Measurements from ENCODE around the gene CEBPZ.

Gene CEBPZ

GRCh38 chr2:37190290-37190689, 41.1 kb downstream of the CEBPZ start:
- no CpG with 5 or more reads among the region's 4 CpGs for WGBS (ENCODE audit: extremely low coverage, insufficient coverage, insufficient read length)
- no peak overlapping the region for H3K4me2 ChIP-seq (ENCODE audit: low read length)
- no peak overlapping the region for H2BK5ac ChIP-seq (ENCODE audit: low read depth, low read length, poor library complexity)
- H3K4ac ChIP-seq (ENCODE audit: low read depth, low read length), result no peak overlapping the region
- H3K14ac ChIP-seq (ENCODE audit: low read length), result no peak overlapping the region
- no peak overlapping the region for H3K18ac ChIP-seq (ENCODE audit: low read length)
- no peak overlapping the region for H3K4me3 ChIP-seq (ENCODE audit: low read depth, low read length)
- no peak overlapping the region for H4K8ac ChIP-seq (ENCODE audit: low read depth, low read length)
- no peak overlapping the region for H2AK5ac ChIP-seq (ENCODE audit: low read length)
- no peak overlapping the region for H3K23ac ChIP-seq (ENCODE audit: low read length)
- no peaks in the 10 kb centered on the region for H3K36me3 ChIP-seq (ENCODE audit: control insufficient read depth in 1 of 2, insufficient read depth in 2 of 2, low read length in 2 of 2)
- peaks cover 0 to 3% of the 10 kb centered on the region in 2 experiments for H3K4me1 ChIP-seq (ENCODE audit: control insufficient read depth in 1 of 2, insufficient read depth in 2 of 2, low read length in 2 of 2)
- no peak for DNase-seq
- H4K12ac ChIP-seq (ENCODE audit: low read depth, low read length), result no peak overlapping the region
- H3K79me1 ChIP-seq (ENCODE audit: low read length), result no peaks in the 10 kb centered on the region
- H2BK12ac ChIP-seq (ENCODE audit: low read length), result no peak overlapping the region
- H3K79me2 ChIP-seq (ENCODE audit: control insufficient read depth, insufficient read depth, low read length, poor library complexity), result no peaks in the 10 kb centered on the region
- H2BK120ac ChIP-seq (ENCODE audit: insufficient read depth, low read length, poor library complexity), result no peak overlapping the region
- no peak overlapping the region for H3K9ac ChIP-seq (ENCODE audit: low read length)
- H2AFZ ChIP-seq (ENCODE audit: insufficient read depth, low read length, poor library complexity), result no peak overlapping the region
- H3K9me3 ChIP-seq (ENCODE audit: insufficient read depth, low read depth, low read length), result no peaks in the 10 kb centered on the region
- H3K27ac ChIP-seq (ENCODE audit: low read depth, low read length), result no peak overlapping the region
- no peaks in the 10 kb centered on the region for H3K27me3 ChIP-seq (ENCODE audit: insufficient read depth, low read length)
- H4K91ac ChIP-seq (ENCODE audit: low read depth, low read length), result no peak overlapping the region

GRCh38 chr2:37189452-37190153, 41.8 kb downstream of the CEBPZ start:
- Histone ChIP-seq H3K9ac (ENCODE audit: low read length) (no peak overlapping the region), H3K14ac (ENCODE audit: low read length) (no peak overlapping the region), H3K4me1 (ENCODE audit: control insufficient read depth in 1 of 2, insufficient read depth in 2 of 2, low read length in 2 of 2) (peaks cover 0 to 3% of the 10 kb centered on the region in 2 experiments), H4K12ac (ENCODE audit: low read depth, low read length) (no peak overlapping the region), H4K91ac (ENCODE audit: low read depth, low read length) (no peak overlapping the region), H3K23ac (ENCODE audit: low read length) (no peak overlapping the region), H3K9me3 (ENCODE audit: insufficient read depth, low read depth, low read length) (no peaks in the 10 kb centered on the region), H2AK5ac (ENCODE audit: low read length) (no peak overlapping the region), H3K4ac (ENCODE audit: low read depth, low read length) (no peak overlapping the region), H3K27me3 (ENCODE audit: insufficient read depth, low read length) (no peaks in the 10 kb centered on the region), H3K4me3 (ENCODE audit: low read depth, low read length) (no peak overlapping the region), H3K18ac (ENCODE audit: low read length) (no peak overlapping the region), H3K27ac (ENCODE audit: low read depth, low read length) (no peak overlapping the region), H2BK120ac (ENCODE audit: insufficient read depth, low read length, poor library complexity) (no peak overlapping the region), H3K36me3 (ENCODE audit: control insufficient read depth in 1 of 2, insufficient read depth in 2 of 2, low read length in 2 of 2) (no peaks in the 10 kb centered on the region), H3K79me2 (ENCODE audit: control insufficient read depth, insufficient read depth, low read length, poor library complexity) (no peaks in the 10 kb centered on the region), H2AFZ (ENCODE audit: insufficient read depth, low read length, poor library complexity) (no peak overlapping the region), H3K79me1 (ENCODE audit: low read length) (no peaks in the 10 kb centered on the region), H2BK12ac (ENCODE audit: low read length) (no peak overlapping the region), H2BK5ac (ENCODE audit: low read depth, low read length, poor library complexity) (no peak overlapping the region), H3K4me2 (ENCODE audit: low read length) (no peak overlapping the region), H4K8ac (ENCODE audit: low read depth, low read length) (no peak overlapping the region)
- WGBS (ENCODE audit: extremely low coverage, insufficient coverage, insufficient read length), result no CpG with 5 or more reads among the region's 6 CpGs
- peak; percentile 21 to 24 for DNase-seq

GRCh38 chr2:37188570-37188969, 42.8 kb downstream of the CEBPZ start, which contains the start of gene SULT6B1:
Gene SULT6B1, minus strand, starts transcription at chr2:37188670. Its CDS starts 30 bp downstream, at chr2:37188640.
- no peak within 1 kb of the TSS for H3K4me2 ChIP-seq (ENCODE audit: low read length)
- H4K91ac ChIP-seq (ENCODE audit: low read depth, low read length), result no peak within 1 kb of the TSS
- H4K8ac ChIP-seq (ENCODE audit: low read depth, low read length), result no peak within 1 kb of the TSS
- H3K79me1 ChIP-seq (ENCODE audit: low read length), result no peaks in the 10 kb centered on the region
- H3K79me2 ChIP-seq (ENCODE audit: control insufficient read depth, insufficient read depth, low read length, poor library complexity), result no peaks in the 10 kb centered on the region
- H2AK5ac ChIP-seq (ENCODE audit: low read length), result no peak within 1 kb of the TSS
- no peak for DNase-seq
- H3K23ac ChIP-seq (ENCODE audit: low read length), result no peak within 1 kb of the TSS
- peaks cover 0 to 3% of the 10 kb centered on the region in 2 experiments for H3K4me1 ChIP-seq (ENCODE audit: control insufficient read depth in 1 of 2, insufficient read depth in 2 of 2, low read length in 2 of 2)
- no peaks in the 10 kb centered on the region for H3K36me3 ChIP-seq (ENCODE audit: control insufficient read depth in 1 of 2, insufficient read depth in 2 of 2, low read length in 2 of 2)
- no peak within 1 kb of the TSS for H3K27ac ChIP-seq (ENCODE audit: low read depth, low read length)
- H2AFZ ChIP-seq (ENCODE audit: insufficient read depth, low read length, poor library complexity), result no peak within 1 kb of the TSS
- H2BK12ac ChIP-seq (ENCODE audit: low read length), result no peak within 1 kb of the TSS
- H4K12ac ChIP-seq (ENCODE audit: low read depth, low read length), result no peak within 1 kb of the TSS
- no CpG with 5 or more reads among the region's 2 CpGs for WGBS (ENCODE audit: extremely low coverage, insufficient coverage, insufficient read length)
- H3K14ac ChIP-seq (ENCODE audit: low read length), result no peak within 1 kb of the TSS
- no peak within 1 kb of the TSS for H3K4ac ChIP-seq (ENCODE audit: low read depth, low read length)
- no peaks in the 10 kb centered on the region for H3K9me3 ChIP-seq (ENCODE audit: insufficient read depth, low read depth, low read length)
- no peak within 1 kb of the TSS for H2BK5ac ChIP-seq (ENCODE audit: low read depth, low read length, poor library complexity)
- H2BK120ac ChIP-seq (ENCODE audit: insufficient read depth, low read length, poor library complexity), result no peak within 1 kb of the TSS
- H3K27me3 ChIP-seq (ENCODE audit: insufficient read depth, low read length), result no peaks in the 10 kb centered on the region
- H3K4me3 ChIP-seq (ENCODE audit: low read depth, low read length), result no peak within 1 kb of the TSS
- H3K18ac ChIP-seq (ENCODE audit: low read length), result no peak within 1 kb of the TSS
- no peak within 1 kb of the TSS for H3K9ac ChIP-seq (ENCODE audit: low read length)

GRCh38 chr2:37181726-37182684, 49.4 kb downstream of the CEBPZ start:
- no peak overlapping the region for H3K9ac ChIP-seq (ENCODE audit: low read length)
- H4K91ac ChIP-seq (ENCODE audit: low read depth, low read length), result no peak overlapping the region
- no peak overlapping the region for H3K27ac ChIP-seq (ENCODE audit: low read depth, low read length)
- H3K23ac ChIP-seq (ENCODE audit: low read length), result no peak overlapping the region
- no peak overlapping the region for H2BK120ac ChIP-seq (ENCODE audit: insufficient read depth, low read length, poor library complexity)
- WGBS (ENCODE audit: extremely low coverage, insufficient coverage, insufficient read length), result no CpG with 5 or more reads among the region's 17 CpGs
- DNase-seq, result peak in 1 of 2 donors; percentile 57
- H4K12ac ChIP-seq (ENCODE audit: low read depth, low read length), result no peak overlapping the region
- H2BK5ac ChIP-seq (ENCODE audit: low read depth, low read length, poor library complexity), result no peak overlapping the region
- H2AFZ ChIP-seq (ENCODE audit: insufficient read depth, low read length, poor library complexity), result no peak overlapping the region
- H3K36me3 ChIP-seq (ENCODE audit: control insufficient read depth in 1 of 2, insufficient read depth in 2 of 2, low read length in 2 of 2), result no peaks in the 10 kb centered on the region
- H3K18ac ChIP-seq (ENCODE audit: low read length), result no peak overlapping the region
- no peak overlapping the region for H3K4ac ChIP-seq (ENCODE audit: low read depth, low read length)
- H3K27me3 ChIP-seq (ENCODE audit: insufficient read depth, low read length), result no peaks in the 10 kb centered on the region
- H3K4me2 ChIP-seq (ENCODE audit: low read length), result no peak overlapping the region
- H4K8ac ChIP-seq (ENCODE audit: low read depth, low read length), result no peak overlapping the region
- no peak overlapping the region for H3K14ac ChIP-seq (ENCODE audit: low read length)
- H3K79me2 ChIP-seq (ENCODE audit: control insufficient read depth, insufficient read depth, low read length, poor library complexity), result no peaks in the 10 kb centered on the region
- H3K9me3 ChIP-seq (ENCODE audit: insufficient read depth, low read depth, low read length), result no peaks in the 10 kb centered on the region
- no peak overlapping the region for H2BK12ac ChIP-seq (ENCODE audit: low read length)
- H3K4me1 ChIP-seq (ENCODE audit: control insufficient read depth in 1 of 2, insufficient read depth in 2 of 2, low read length in 2 of 2), result peaks cover 0 to 3% of the 10 kb centered on the region in 2 experiments
- no peak overlapping the region for H3K4me3 ChIP-seq (ENCODE audit: low read depth, low read length)
- no peaks in the 10 kb centered on the region for H3K79me1 ChIP-seq (ENCODE audit: low read length)
- no peak overlapping the region for H2AK5ac ChIP-seq (ENCODE audit: low read length)
